HTERT RPE-1 (cell line): ENCODE measurements around the gene KIAA1210.

Source experiments
- in situ Hi-C: fragments of 300-500 bp; cut with MboI; formaldehyde crosslinking; loops from 4 replicates; pipeline ENCODE4 v1.14.3; 2020; ENCODE audit warnings: low sequenced_read_pairs

KIAA1210 gene

DNA sequence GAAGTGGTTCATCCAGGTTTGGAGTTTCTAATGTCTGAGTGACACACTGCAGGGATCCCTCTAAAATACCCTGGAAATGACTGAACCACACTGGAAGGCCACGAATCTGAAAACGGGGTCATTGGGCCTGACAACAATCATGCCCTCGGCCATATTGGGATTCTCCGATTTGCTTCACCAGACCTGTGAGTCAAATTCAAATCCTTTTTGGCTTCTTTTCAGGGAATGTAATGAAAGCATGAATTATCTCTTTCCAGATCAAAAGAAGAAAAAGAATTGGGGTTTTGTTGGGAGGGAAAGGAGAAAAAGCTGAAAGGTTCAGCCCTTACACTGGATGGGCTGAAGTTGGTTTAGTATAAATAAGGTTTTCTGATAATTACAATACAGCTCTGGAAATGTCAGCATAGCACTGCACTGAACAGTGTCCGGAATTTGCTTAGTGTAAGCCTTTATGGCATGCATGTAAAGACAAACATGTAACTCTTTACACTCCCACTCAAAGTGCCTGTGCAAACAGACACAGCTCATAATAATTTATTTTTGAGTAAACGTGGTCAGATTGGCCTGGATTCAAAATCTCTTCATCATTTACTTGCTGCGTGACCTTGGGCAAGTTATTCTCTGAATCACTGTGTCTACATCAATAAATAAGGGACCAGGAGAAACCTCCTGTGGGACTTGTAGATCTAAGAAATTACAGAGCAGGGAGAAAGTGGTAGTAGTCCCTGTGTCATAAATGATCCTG, 33.4 kb downstream of the KIAA1210 start:
- in situ Hi-C loops = no loop called here

DNA sequence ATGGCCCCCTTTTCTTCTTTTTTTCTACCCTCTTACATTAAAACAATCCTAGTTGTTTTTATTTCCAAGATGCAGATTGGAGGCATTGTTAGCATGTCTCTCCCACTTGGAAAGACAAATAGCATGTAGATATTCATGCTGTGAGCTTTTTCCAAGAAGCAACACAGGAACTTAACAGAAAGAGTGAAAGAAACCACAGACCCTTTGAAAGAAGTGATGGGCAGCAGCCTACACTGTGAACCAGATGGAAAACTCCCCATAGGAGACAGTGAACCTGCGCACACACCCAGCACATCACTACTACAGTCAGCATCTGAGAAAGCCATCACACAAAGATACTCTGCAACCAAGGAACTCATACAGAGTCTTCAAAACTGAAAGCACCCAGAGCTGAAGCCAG, 37.0 kb downstream of the KIAA1210 start:
- in situ Hi-C loops = no loop called here

DNA sequence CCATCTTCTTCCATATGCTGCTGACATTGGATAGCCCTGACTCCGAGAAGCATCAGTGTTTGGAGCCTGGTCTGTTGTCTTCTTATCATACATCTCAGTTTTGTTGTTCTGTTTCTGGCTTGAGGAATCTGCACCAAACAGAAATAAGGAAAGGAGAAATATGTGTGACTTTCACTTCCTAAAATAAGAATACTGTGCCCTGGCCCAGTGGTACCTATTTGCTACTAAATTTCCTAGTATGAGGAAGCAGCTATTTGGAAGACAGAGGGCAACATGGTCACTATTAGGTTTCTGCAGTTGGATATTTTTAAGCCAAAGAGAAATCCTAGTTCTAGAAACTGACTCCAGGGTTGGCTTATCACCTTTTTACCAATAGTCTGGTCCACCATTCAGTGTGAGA, 38.0 kb downstream of the KIAA1210 start:
- in situ Hi-C loops = no loop called here

DNA sequence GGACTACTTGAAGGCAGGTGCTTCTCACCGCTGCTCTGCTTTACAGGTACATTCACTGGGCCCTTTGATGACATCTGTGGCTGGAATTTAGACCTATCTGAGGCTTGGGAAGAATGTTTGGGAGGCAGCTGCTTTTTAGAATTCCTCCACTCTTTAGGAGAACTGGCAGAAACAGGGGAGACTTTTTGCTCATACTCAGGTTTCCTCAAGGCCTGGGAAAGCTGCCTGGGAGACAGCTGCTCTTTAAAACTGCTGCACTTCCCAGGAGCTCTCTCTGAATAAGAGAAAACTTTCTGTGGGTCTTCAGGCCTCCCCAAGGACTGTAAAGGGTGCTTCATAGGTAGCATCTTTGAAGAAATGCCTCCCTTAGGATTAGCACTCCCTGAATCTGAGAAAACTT, 40.5 kb downstream of the KIAA1210 start:
- in situ Hi-C loops = no loop called here

DNA sequence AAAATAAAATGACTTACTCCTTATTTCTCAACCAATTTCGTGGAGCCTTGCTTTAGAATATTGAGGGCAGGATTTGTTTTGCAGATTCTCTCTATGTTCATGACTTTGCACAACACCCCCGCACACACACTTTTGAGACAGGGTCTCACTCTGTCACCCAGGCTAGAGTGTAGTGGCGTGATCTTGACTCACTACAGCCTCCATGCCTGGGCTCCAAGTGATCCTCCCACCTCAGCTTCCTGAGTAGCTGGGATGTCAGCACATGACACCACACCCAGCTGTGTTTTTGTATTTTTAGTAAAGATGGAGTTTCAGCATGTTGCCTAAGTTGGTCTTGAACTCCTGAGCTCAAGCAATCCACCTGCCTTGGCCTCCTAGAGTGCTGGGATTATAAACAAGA, 42.8 kb downstream of the KIAA1210 start:
- in situ Hi-C loops = no loop called here

DNA sequence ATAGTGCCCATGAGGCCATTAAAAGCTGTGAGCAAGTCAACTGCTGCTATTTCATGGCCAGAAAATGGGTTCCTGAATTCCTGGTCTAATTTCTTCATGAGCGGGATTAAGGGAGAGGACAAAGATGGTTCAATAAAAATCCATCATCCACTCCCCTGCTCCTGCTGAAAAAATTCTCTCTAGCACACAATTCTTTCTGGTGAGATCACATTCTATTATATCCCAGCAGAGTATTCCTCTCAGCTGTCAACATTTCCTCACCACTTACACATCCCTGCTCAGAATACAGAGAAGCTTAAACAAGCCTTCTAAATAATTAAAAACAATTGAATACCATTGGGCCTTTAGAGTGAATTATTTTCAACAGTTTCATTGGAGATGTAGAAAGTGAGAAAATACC, 45.3 kb downstream of the KIAA1210 start:
- in situ Hi-C loops = no loop called here

DNA sequence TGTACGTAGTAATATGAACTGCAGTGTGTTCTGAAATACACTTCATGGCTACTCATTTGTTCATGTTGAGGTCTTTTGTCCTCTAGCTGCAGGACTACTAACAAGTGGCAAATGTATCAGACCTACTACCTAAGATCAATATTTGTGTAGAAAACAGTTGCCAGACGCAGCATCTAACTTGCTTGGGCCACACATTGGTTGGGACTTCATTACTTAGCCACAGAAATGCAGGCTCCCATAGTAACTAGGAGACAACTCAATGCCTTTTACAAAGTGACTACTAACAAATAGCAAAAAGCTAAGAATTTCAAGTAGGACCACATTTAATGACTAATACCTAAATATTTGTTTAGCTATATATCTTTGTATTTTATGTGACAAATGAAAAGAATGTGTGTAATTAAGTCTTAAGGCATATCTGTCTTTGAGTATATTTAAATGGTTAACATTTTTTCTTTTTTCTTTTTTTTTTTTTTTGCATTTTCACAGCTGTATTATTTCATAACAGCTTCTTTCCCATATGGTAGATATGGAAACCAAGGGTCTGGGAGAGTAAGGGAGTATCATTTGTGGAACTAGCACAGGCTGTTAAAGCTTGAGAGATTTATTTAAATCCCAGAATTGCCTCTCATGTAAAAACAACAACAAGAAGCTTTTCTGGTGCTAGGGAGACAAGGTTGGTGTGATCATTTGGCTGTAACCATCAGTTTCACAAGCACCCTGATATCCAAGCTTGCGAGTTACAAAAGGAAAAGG, 52.2 kb downstream of the KIAA1210 start:
- in situ Hi-C loops = no loop called here

DNA sequence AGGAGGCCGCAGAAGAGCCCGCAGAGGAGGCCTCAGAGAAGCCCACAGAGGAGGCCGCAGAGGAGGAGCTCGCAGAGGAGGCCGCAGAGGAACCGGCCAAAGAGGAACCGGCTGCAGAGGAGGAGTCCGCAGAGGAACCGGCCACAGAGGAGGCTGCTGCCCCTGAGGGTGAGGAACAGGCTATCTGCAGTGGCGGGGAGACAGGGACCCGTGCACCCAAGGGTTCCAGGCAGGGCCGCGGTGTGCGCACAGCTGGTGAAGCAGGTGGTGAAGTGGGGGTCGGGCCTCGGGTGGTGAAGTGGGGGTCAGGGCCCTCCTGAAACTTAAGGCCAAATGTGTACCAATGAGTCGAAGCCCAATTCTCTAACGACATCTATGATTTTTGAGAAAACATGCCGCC, 53.7 kb downstream of the KIAA1210 start:
- in situ Hi-C loops = no loop called here

DNA sequence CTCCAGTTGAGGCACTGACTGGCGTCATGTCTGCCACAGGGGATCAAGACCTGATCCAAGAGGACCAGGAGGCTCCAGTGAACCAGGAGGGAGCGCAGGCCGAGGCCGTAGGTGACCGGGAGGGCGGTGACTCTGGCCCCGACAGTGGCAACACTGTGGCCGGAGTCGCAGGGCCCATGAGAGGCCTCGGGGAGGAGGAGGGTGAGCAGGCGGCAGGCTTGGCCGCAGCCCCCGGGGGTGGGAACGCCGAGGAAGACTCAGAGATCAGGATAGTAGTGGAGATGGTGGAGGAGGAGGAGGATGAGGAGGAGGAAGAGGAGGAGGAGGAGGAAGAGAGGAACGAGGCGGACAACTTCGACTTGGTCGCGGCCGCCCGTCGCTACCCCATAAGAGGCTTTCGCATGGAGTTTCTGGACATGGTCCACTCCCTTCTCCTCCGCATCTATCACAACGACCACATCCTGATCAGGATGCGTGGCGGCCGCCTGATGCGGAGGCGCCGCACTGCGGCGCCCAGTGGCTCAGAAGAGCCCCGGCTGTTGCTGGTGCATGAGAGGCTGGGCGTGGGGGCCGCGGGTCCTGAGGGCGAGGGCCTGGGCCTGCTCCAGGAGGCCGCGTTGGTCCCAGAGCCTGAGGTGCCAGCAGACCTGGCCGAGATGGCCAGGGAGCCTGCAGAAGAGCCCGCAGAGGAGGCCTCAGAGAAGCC, 54.3 kb downstream of the KIAA1210 start:
- in situ Hi-C loops = no loop called here

DNA sequence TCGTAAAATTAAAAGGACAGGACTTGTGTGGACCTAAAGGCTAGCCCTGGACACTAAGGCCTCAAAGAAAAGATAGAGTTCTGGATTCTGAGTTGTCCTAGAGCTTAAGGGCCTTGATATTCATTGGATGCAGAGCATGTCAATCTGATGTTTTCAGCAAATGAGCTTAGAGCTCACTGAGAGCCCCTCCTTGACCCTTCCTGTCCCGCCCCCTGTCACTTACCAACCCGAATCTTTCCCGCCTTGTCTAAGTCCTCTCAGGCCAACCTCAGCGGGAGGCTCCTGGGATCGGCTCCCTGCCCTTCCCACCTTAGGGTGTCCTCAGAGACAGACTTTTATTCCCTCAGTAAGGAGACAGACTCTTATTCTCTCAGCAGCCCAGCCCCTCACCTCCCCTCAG, 54.9 kb downstream of the KIAA1210 start, which contains the start of gene CT47C1:
Gene CT47C1 (plus strand): TSS at position 250 of the 400 bp plus-strand sequence. CDS start 233 bp downstream, outside the sequence.
- in situ Hi-C loops = no loop called here

DNA sequence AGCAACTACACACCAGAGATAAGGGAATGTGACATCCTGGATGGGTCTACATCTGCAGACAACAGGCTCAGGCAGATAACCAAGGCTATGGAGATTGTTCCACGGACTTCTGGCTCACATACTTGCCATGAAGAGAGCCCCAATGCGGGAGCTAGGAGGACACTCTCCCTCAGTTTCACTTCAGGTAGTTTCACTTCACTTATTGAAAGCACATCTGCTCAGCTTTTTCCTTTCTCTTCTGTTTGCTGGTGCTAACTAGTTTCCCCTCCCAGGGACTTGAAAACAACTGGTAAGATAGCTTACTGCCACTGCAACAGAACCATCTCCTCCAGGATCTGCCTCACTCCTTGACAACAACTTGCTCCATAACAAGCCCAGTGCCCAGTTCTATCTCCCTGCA, 56.2 kb downstream of the KIAA1210 start:
- in situ Hi-C loops = no loop called here

DNA sequence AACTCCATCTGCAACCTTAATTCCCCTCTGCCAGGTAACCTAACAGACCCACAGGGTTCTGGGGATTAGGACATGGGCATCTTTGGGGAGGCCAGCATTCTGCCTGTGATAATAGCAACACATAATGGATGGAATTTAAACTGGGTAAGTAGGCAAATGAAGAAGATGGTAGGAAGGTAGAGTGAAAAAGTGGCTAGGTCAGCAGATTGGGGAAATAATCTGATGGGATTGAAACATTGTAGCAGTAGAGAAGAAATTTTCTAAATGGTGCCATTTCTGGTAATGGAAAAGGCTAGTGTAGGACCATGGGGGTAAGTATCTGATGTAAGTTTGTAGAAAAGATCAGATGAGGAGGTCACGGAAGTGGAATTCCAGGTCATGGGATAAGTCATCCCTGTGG, 57.9 kb downstream of the KIAA1210 start:
- in situ Hi-C loops = no loop called here

DNA sequence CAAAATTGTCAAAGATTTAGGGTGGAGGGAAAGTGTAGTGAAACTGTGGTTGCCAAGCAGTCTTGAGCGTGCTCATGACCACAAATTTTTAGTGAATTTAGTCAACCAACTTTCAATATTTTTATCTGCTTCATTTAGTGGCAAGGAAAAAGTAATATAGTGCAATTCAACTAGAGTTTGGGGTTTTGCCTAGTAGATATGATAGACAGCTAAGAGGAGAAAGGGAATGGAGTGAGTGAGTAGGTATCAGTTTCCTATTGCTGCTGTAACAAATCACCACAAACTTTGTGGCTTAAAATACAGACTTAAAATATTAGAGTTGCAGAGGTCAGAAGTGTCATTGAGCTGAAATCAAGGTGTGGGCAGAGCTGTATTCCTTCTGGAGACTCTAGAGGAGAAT, 58.5 kb downstream of the KIAA1210 start:
- in situ Hi-C loops = no loop called here

DNA sequence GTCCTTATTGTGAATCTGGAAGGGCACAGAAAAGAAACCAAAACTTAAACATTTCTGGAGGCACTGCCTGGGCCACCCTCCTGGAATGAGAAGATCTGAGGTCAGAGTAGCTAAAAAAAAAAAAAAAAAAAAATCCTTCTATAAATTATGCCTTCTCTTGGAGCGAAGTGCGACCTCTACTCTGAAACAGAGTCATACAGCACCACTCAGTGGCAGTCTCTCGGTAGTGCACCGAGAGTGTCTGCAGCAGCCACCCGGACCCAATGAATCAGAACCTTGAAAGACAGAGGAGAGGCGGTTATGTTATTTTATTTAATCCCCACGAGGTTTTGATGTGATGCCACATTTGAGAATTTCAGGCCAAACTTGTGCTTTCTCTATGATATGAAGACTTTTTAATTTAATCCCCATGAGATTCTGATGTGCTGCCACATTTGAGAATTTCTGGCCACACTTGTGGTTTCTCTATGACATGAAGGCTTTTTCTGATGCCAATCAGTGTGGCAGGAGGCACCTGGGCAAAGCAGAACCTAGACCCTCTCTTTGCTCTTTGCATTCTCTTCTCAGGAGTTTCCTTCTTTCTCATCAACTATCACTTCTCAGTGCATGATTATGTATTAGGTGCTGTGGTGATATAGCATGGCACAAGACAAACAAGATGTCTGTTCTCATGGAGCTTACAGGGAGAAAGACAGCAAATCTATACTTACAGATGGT, 60.4 kb downstream of the KIAA1210 start:
- in situ Hi-C loops = no loop called here

DNA sequence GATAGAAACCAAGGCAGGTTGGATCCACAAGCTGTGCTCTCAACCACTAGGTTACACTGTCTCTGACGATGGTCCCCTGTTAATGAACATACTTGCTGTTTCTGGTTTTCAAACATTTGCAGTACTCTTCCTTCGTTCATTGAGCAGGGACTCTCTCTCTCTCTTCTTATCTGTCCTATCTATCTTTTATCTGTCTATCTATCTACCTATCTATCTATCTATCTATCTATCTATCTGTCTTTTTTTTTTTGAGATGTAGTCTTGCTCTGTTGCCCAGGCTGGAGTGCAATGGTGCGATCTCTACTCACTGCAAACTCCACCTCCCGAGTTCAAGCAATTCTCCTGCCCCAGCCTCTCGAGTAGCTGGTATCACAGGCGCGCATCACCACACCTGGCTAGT, 64.2 kb downstream of the KIAA1210 start:
- in situ Hi-C loops = no loop called here

DNA sequence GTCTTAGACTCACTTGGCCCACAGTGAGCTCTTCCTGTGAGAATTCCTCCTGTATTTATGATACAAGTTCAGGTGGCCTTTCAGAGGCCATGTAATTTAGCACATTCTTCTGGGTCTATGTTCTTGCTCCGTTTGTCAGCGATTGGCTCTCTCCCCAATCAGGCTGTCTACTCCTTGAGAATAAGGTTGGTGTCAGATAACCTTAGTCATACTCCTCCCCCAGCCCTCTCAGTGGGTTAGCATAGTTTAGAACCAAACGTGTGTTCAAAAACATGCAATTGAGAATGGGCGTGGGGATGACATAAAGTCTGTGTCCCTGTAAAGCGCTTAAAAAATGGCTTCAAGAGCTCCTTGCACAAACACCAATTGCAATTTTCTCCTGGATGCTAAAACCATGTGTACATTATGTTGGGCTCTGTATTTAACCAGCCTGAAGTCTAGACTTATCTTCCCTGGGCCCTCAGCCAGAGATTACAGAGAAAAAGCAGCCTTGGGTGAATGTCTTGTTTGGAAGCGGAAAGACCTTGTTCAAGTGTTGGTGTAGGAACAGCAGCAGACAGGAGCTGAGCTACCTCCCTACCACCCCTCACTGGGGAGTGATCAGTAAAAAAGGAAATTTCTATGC, 64.8 kb downstream of the KIAA1210 start:
- in situ Hi-C loops = no loop called here

DNA sequence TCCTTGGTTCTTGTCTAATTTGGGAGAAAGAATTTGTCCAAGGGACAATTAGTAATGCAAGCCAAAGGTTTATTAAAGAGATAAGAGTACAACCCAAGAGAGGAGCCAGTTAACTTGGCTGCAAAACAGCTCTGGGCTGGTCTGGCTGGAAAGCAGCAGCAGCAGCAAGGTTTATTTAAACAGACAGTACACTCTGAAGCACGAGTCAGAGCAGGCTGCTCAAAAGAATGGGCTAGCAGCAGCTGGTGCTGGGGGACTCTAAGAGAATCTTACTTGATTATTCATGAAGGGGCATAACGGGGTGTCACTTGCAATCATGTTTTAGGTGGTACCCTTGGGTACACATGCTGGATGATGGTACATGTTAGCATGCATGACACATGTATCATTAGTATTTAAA, 71.9 kb downstream of the KIAA1210 start:
- in situ Hi-C loops = no loop called here

DNA sequence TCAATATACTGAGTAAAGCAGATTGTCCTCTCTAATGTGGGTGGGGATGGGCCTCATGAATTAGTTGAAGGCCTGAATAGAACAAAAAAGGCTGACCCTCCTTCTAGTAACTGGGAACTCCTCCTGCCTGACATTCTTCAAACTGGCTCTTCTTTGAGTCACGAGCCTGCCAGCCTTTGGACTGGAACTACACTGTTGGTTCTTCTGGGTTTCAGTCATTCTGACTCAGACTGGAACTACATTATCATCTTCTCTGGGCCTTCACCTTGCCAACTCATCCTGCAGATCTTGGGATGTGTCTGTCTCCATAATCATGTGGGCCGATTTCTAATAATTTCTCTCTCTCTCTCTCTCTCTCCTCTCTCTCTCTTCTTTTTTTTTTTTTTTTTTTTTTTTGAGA, 81.7 kb downstream of the KIAA1210 start:
- in situ Hi-C loops = no loop called here

DNA sequence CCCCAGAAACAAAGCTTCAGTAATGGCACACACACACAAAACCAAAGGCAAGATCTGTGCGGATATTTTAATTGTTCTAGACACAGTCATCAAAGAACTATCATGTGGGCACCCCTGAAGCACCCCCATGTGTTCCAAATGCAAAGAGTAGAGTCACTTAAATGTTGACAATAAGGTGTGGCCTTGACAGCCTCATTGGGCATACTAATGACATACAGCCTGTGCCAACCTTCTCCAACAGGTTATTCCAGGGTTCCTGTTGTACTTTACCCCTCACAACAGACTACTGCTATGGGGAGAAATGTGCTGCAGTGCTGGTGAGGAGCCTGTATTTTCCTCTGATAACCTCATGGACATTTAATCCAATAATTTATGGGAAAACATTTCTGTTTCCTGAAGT, 84.6 kb downstream of the KIAA1210 start:
- in situ Hi-C loops = no loop called here

DNA sequence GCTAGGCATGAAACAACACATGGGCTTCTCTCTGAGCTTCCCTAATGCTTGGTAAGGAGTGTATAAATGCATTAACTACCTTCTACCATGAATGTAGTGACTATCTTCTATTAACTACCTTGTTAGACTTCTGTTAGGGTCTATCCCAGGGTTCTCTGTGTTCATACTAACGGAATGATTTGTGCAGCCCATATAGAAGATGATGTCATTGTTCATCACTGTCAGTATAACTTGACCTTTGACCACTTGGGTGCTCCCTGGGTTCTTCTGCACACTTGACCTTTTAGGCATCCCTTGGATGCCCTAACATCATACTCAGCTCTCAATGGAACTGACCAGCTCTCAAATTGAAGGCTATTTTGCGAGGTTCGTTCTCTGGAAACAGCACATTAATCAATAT, 85.6 kb downstream of the KIAA1210 start:
- in situ Hi-C loops = no loop called here

DNA sequence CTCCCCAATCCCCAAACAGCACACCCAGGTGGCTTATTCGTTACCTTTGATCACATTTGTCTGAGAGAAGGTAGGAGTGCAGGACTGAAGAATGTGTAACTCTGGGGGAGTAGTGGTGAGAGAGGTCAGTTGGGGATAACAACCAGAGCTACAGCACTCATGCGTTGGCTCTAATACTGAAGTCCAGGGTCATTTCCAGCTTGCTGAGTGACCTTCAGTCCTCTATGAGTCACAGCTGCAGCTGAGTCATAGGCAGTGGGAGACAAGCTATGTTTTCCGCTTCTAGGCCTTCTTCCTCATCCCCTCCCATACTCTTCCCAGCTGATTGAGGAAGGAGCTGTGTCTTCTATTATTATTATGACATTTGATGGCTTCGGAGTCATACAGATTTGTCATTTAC, 86.4 kb downstream of the KIAA1210 start:
- in situ Hi-C loops = no loop called here
